Endothelial cell of umbilical vein (primary cell): ENCODE measurements around the gene PCDHB14.
"Not testable (repeated sequence)": the region's sequence is repeated elsewhere in the genome, so short reads cannot be mapped to it uniquely, and the experiment has no call there.

ENCODE experiments used
- CTCF ChIP-seq, 2 donors: IDR thresholded peaks; 1 replicate in 1 of 2; 2 replicates in 1 of 2; pipeline ENCODE4 v1.5.1; 2011; ENCODE audit warnings: low read length in 2 of 2, mild to moderate bottlenecking in 2 of 2, moderate library complexity in 2 of 2, control low read depth in 1 of 2, inconsistent platforms in 1 of 2, low read depth in 1 of 2; ENCODE audit not compliant: insufficient read depth in 1 of 2; ENCODE audit errors: extremely low read depth in 1 of 2
- EZH2 ChIP-seq: IDR thresholded peaks from 2 replicates; pipeline ENCODE4 v1.6.1; 2012; ENCODE audit warnings: borderline replicate concordance, low read depth, mild to moderate bottlenecking, moderate library complexity, low read length, inconsistent platforms; ENCODE audit not compliant: severe bottlenecking
- POLR2AphosphoS5 ChIP-seq: IDR thresholded peaks from 2 replicates; pipeline ENCODE4 v1.6.1; 2012; ENCODE audit warnings: low read depth, mild to moderate bottlenecking, control low read depth, low read length, moderate library complexity; ENCODE audit not compliant: insufficient read depth

GRCh38 chr5:141179876-141180275 lies 43.3 kb upstream of the PCDHB14 start:
- not testable (repeated sequence) for TF ChIP-seq CTCF (IDR thresholded peaks at IDR 0.05; ENCODE audit: extremely low read depth in 1 of 2, insufficient read depth in 1 of 2, low read depth in 1 of 2, low read length in 2 of 2); POLR2AphosphoS5; EZH2
